HL-60 (cell line): ENCODE measurements around the gene EFNA2.

Source experiments
- DNase-seq, 2 experiments: peaks; one replicate each; pipeline ENCODE4 v3.0.0-alpha.2; 2010 to 2020; ENCODE audit warnings: low read depth in 1 of 2, low spot score in 1 of 2
- H3K27ac ChIP-seq: fragments of 250-450 bp; sonication (Bioruptor Pico); replicated peaks from 2 replicates; pipeline ENCODE4 v1.5.1; 2020; ENCODE audit warnings: mild to moderate bottlenecking, moderate library complexity
- H3K27me3 ChIP-seq: fragments of 250-450 bp; sonication (Bioruptor Pico); 2 replicates; pipeline ENCODE4 v1.5.1; 2021; ENCODE audit warnings: mild to moderate bottlenecking, moderate library complexity; ENCODE audit not compliant: insufficient read depth, poor library complexity, severe bottlenecking
- H3K4me3 ChIP-seq: replicated peaks from 2 replicates; pipeline ENCODE4 v1.5.1; 2011; ENCODE audit warnings: mild to moderate bottlenecking, control low read depth, low read length; ENCODE audit not compliant: insufficient read depth
- CTCF ChIP-seq: IDR thresholded peaks from one replicate; pipeline ENCODE4 v1.5.1; 2011; ENCODE audit warnings: low read length, control low read depth, inconsistent platforms; ENCODE audit not compliant: insufficient read depth
- GABPA ChIP-seq: IDR thresholded peaks from 2 replicates; pipeline ENCODE4 v1.6.1; 2012; ENCODE audit warnings: low read depth
- POLR2AphosphoS5 ChIP-seq: IDR thresholded peaks from 2 replicates; pipeline ENCODE4 v1.6.1; 2012; ENCODE audit warnings: low read depth
- REST ChIP-seq: IDR thresholded peaks from 2 replicates; pipeline ENCODE4 v1.6.1; 2012; ENCODE audit warnings: low read depth; ENCODE audit not compliant: insufficient replicate concordance
- SPI1 ChIP-seq: IDR thresholded peaks from 2 replicates; pipeline ENCODE4 v1.6.1; 2012; ENCODE audit warnings: low read depth, mild to moderate bottlenecking, borderline replicate concordance

The EFNA2 gene

GRCh38 chr19:1349211-1349610 is 63.5 kb downstream of the EFNA2 start:
- DNase-seq: no peak
- TF ChIP-seq SPI1: no peak
- no peak for TF ChIP-seq REST
- TF ChIP-seq GABPA: no peak
- TF ChIP-seq POLR2AphosphoS5: no peak
- no peak for TF ChIP-seq CTCF
- Histone ChIP-seq H3K27me3 (no peaks in the 10 kb centered on the region), H3K27ac (no peak overlapping the region), H3K4me3 (no peak overlapping the region)

GRCh38 chr19:1350867-1351266 is 65.2 kb downstream of the EFNA2 start:
- TF ChIP-seq GABPA: no peak
- no peak for TF ChIP-seq POLR2AphosphoS5
- DNase-seq: no peak
- Histone ChIP-seq H3K27me3 (no peaks in the 10 kb centered on the region), H3K27ac (no peak overlapping the region), H3K4me3 (no peak overlapping the region)
